Measurements from ENCODE around the gene ZSWIM7.

ZSWIM7 gene

GRCh38 chr17:15934866-15935265, 64.6 kb downstream of the ZSWIM7 start:
- Histone ChIP-seq H3F3A (ENCODE audit: control insufficient read depth, insufficient read depth) (no peaks in the 10 kb centered on the region), H3K9me3 (ENCODE audit: control insufficient read depth, insufficient read depth, low read length) (no peaks in the 10 kb centered on the region), H3K27ac (ENCODE audit: low read depth, low read length) (no peak overlapping the region), H3K36me3 (ENCODE audit: control insufficient read depth, low read length) (no peaks in the 10 kb centered on the region), H3K9me2 (replicated peaks; ENCODE audit: control insufficient read depth, low read length) (no peaks in the 10 kb centered on the region), H4K20me1 (ENCODE audit: control insufficient read depth, insufficient read depth, low read depth, low read length) (no peaks in the 10 kb centered on the region), H3K4me2 (ENCODE audit: low read length) (no peak overlapping the region), H3K4me1 (ENCODE audit: control insufficient read depth, low read length) (no peaks in the 10 kb centered on the region), H3K27me3 (ENCODE audit: control insufficient read depth, low read length) (0 out of 2 replicates have a peak, but pooled peaks cover 3% of the 10 kb centered on the region), H3K79me2 (ENCODE audit: control insufficient read depth, low read length) (no peaks in the 10 kb centered on the region), H3K4me3 (ENCODE audit: low read length) (no peak overlapping the region)
- TF ChIP-seq EZH2phosphoT487 (IDR thresholded peaks at IDR 0.05; ENCODE audit: borderline replicate concordance, low read length), result no peak
- no peak for TF ChIP-seq CTCF (IDR thresholded peaks at IDR 0.05; ENCODE audit: low read depth, low read length, poor library complexity, severe bottlenecking)

DNA sequence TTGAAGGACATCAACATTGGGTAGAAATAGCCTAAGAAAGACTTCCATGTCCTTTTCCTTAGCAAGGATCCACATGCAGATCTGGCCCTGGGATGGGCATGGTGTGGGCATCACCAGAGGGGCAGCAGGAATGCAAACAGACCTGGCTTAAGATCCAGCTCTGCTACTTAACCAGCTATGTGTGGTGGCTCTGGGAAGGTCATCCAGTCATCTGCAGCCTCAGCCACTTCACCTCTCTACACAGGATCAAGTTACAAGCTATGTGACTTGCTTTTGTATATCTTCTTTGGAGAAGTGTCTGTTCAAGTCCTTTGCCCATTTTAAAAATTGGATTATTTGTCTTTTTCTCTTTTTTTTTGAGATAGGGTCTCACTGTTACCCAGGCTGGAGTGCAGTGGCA, 68.1 kb downstream of the ZSWIM7 start:
- H3K4me2 ChIP-seq (ENCODE audit: low read length), result no peak overlapping the region
- H3F3A ChIP-seq (ENCODE audit: control insufficient read depth, insufficient read depth), result no peaks in the 10 kb centered on the region

GRCh38 chr17:15930426-15930825, 69.1 kb downstream of the ZSWIM7 start:
- Histone ChIP-seq H3K9me3 (ENCODE audit: control insufficient read depth, insufficient read depth, low read length) (no peaks in the 10 kb centered on the region), H3K36me3 (ENCODE audit: control insufficient read depth, low read length) (no peaks in the 10 kb centered on the region), H3K79me2 (ENCODE audit: control insufficient read depth, low read length) (no peaks in the 10 kb centered on the region), H3K9me2 (replicated peaks; ENCODE audit: control insufficient read depth, low read length) (no peaks in the 10 kb centered on the region), H3F3A (ENCODE audit: control insufficient read depth, insufficient read depth) (no peaks in the 10 kb centered on the region), H4K20me1 (ENCODE audit: control insufficient read depth, insufficient read depth, low read depth, low read length) (no peaks in the 10 kb centered on the region), H3K27ac (ENCODE audit: low read depth, low read length) (no peak overlapping the region), H3K4me1 (ENCODE audit: control insufficient read depth, low read length) (no peaks in the 10 kb centered on the region), H3K4me2 (ENCODE audit: low read length) (no peak overlapping the region), H3K4me3 (ENCODE audit: low read length) (no peak overlapping the region), H3K27me3 (ENCODE audit: control insufficient read depth, low read length) (peaks cover 7% of the 10 kb centered on the region; the same call in 1 of the 2 replicates)
- TF ChIP-seq CTCF (IDR thresholded peaks at IDR 0.05; ENCODE audit: low read depth, low read length, poor library complexity, severe bottlenecking), result no peak
- TF ChIP-seq EZH2phosphoT487 (IDR thresholded peaks at IDR 0.05; ENCODE audit: borderline replicate concordance, low read length), result no peak

More for the DNA sequence above, 68.1 kb downstream of the ZSWIM7 start:
- H3K27ac ChIP-seq (ENCODE audit: low read depth, low read length), result no peak overlapping the region
- no peak for TF ChIP-seq EZH2phosphoT487 (IDR thresholded peaks at IDR 0.05; ENCODE audit: borderline replicate concordance, low read length)
- no peak for TF ChIP-seq CTCF (IDR thresholded peaks at IDR 0.05; ENCODE audit: low read depth, low read length, poor library complexity, severe bottlenecking)
- H3K4me3 ChIP-seq (ENCODE audit: low read length), result no peak overlapping the region
- no peaks in the 10 kb centered on the region for H3K36me3 ChIP-seq (ENCODE audit: control insufficient read depth, low read length)
- peaks cover 7% of the 10 kb centered on the region; the same call in 1 of the 2 replicates for H3K27me3 ChIP-seq (ENCODE audit: control insufficient read depth, low read length)
- no peaks in the 10 kb centered on the region for H3K9me2 ChIP-seq (replicated peaks; ENCODE audit: control insufficient read depth, low read length)
- H3K79me2 ChIP-seq (ENCODE audit: control insufficient read depth, low read length), result no peaks in the 10 kb centered on the region
- no peaks in the 10 kb centered on the region for H3K4me1 ChIP-seq (ENCODE audit: control insufficient read depth, low read length)
- H4K20me1 ChIP-seq (ENCODE audit: control insufficient read depth, insufficient read depth, low read depth, low read length), result no peaks in the 10 kb centered on the region
- H3K9me3 ChIP-seq (ENCODE audit: control insufficient read depth, insufficient read depth, low read length), result no peaks in the 10 kb centered on the region

All from DOHH2 (cell line).